Cerebellar cortex (tissue), 1 donor: ENCODE measurements around the gene ADCY2.
A peak's percentile ranks its signal among the peaks of the same experiment; 100 is the strongest.

Source experiments
- DNase-seq: peaks from one replicate; pipeline ENCODE4 v3.0.0-alpha.2; 2015; ENCODE audit warnings: low spot score

Gene ADCY2

DNA sequence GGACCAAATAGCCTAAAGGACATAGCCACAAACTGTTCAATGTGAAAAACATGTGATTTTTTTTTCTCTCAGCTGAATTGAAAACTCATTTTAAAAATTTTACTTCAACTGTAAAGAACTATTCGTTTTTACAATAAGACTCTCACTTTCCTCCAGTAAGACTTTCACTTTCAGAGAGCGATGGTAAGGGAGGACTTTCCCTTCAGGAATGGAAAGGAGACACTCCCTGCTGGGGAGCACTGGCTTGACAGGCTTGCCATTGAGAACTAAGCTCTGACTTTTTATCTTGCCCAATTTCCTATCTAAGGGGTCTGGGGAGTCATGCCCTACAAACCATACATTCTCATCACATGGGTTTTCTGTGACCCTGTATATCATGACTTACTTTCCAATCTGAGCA, 268.3 kb downstream of the ADCY2 start:
- no peak for DNase-seq

DNA sequence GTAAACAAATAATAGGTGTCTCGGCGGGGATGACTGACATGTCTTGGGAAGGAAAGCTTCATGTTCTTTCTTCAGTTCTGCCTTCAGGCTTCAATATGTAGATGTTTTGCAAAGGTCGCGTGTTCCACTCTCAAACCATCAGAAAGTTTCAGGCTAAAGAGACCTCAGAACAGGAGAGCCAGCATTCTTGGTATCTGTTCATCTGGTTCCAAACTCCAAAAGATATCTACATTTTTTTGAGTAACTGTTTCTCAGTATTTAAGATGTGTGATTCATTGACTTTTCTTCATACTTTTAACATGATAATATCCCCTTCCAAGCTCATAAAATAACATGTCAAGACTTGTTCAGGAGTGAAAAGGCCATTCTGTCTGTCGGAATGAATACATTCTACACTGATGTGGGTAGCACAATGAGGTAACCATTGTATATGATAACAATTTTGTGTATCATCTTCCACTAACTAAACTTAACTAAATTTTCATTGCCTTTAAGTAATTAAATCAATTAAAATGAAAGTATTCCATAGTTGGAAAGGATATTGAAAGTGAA, 271.4 kb downstream of the ADCY2 start:
- no peak for DNase-seq

GRCh38 chr5:7668161-7668560, 272.2 kb downstream of the ADCY2 start:
- no peak for DNase-seq

GRCh38 chr5:7668627-7669026, 272.7 kb downstream of the ADCY2 start:
- DNase-seq: no peak

DNA sequence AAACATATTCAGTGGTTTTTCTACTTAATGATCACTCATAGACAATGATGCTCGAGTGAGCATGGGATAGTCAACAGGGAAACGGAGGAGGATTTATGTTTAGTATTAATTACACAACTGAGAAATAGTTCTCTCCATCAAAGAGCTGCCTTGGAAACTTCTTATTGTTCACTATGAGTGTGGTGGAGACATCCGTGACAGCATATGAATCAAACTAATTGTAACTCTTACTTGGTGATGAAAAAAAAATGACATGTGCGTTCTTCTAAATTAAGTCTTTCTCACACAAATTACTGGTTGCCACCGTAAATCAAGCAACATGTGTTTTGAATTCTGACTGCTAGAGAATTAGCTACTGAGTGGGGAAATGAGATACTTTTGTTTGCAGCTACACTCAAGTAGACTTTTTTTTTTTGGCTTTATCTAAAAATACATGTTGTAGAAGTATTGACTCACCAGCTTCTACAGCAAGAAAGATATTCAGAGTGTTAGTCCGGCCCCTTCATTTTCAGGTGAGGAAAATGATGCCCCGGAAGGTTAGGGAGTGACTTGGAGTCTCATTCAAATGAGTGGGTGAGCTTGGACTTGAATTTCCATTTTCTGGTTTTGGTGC, 275.5 kb downstream of the ADCY2 start:
- DNase-seq: peak; percentile 8

DNA sequence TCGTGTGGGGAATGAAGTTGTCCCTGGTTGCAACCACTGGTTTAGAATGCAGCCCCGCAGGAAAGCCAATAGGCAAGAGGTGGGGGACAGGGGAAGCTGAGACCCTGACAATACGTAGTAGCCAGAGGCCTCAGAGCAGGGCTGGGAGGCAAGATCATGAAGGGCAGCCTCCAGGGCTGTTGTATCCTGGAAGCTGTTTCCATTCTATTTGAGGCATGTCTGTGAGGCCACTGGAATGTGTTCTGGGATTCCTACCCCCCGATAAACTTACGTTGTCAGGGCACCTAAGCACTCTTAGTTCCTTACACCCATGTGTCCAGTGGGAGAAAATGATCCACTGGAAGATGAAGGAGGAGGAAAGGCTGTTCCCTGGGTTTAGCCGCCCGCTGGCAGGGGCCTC, 277.7 kb downstream of the ADCY2 start:
- DNase-seq: no peak

- no peak for DNase-seq
Measured at GRCh38 chr5:7676455-7676854, 280.5 kb downstream of the ADCY2 start.

GRCh38 chr5:7678030-7678429, 282.1 kb downstream of the ADCY2 start:
- no peak for DNase-seq

- DNase-seq: no peak
Measured at GRCh38 chr5:7679663-7680062, 283.7 kb downstream of the ADCY2 start.

DNA sequence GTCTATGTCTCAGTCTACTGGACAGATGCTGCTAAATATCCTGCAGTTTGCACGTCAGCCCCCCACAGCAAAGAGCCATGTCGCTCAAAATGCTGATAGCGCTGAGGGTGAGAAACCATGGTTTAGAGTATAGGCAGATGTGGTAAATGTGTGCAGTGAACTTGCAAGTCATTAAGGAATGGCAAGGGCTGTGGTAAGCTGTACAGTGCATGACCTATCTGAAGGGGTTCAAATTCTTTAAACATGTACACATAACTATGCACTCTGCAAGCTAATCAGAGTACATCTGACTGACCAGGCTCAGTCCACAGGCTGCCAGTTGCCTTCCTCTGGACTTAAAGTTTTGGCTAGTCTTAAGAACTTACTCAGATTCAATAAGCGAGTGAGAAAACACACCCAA, 284.3 kb downstream of the ADCY2 start:
- no peak for DNase-seq

DNA sequence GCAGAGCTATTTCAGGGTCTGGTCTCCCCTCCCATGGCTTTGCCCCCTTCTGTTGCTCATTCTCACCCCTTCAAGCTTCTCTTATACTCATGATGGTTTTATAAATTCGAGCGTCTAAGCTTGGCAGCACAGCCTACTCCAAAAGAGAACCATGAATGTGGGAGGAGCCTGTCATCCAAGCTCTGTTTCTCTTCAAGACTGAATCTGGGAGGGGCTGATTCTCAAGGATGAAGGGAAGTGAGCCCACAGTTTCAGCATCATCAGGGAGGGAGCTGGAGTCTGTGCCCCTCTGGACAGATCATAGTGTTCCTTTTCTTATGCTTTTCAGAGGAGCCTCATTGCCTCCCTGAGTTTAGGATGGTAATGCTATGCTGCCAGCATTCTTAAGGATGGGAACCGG, 286.4 kb downstream of the ADCY2 start:
- DNase-seq: no peak

GRCh38 chr5:7683753-7684152, 287.8 kb downstream of the ADCY2 start:
- DNase-seq: no peak

DNA sequence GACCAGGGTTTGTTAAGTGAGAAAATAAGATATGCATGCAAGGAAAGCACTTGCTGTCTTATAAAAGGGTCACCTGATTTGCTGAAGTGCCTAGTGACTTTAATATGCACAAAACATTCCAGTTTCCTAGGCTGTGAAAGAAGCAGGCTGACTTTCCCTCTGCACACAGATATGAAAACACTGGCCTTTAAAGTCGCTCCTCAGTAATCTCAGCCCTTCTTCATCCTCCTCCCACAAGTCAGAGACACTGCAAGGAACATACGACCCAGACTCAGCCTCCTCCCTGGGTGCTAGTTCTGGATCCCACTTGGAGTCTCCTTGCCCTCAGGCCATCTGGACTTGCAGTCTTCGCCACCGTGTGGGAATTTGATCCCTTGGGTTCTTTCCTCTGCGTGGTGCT, 288.9 kb downstream of the ADCY2 start:
- no peak for DNase-seq

DNA sequence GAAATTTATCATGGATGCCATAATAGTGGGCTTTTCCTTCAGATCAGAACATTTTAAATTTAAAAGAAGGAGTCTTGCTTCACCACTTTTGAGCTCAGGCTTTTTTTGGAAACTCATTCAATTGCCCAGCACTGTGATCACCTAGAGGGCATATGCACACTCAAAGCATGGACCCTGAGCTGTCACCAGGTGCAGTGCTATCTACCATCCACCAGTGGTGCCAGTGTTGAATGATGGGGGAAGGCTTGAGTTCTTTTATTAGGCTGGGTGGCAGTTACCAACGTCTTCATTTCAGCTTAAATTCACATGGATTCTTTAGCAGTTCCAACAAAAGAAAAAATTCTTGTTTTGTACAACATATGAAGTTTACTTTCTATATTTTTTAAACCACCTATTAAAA, 290.9 kb downstream of the ADCY2 start:
- DNase-seq: no peak

DNA sequence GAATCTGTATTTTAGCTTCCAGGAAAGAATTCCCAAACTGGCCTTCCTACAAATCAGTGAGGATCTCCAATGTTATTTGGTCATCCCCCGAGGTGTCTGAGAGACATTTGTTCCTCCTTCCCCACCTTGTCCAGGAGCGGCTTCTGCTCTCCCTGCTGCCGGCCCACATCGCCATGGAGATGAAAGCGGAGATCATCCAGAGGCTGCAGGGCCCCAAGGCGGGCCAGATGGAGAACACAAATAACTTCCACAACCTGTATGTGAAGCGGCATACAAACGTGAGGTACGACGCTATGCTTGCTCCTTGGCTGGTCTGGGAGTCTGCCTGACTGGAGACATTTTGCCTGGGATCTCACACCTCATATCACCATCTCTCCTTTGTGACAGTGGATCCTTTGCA, 294.6 kb downstream of the ADCY2 start:
- no peak for DNase-seq

DNA sequence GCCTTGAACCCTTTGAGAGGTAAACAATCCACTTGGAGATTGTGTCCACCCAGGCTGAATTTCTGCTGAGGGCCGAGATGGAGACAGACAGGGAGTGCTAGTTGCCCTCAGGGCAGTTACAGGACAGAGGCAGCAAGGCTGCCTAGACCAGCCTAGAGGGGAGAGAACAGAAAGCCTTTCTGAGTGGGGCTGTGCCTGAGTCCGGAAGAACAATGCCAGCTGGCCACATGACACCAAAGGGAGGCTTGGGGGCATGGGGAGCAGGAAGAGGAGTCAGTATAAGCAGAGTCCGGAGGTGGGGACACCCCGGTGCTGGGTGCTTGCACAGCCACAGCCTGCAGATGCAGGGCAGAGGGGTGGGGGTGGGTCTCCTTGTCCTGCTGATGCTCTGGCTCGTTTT, 309.3 kb downstream of the ADCY2 start:
- DNase-seq: no peak

DNA sequence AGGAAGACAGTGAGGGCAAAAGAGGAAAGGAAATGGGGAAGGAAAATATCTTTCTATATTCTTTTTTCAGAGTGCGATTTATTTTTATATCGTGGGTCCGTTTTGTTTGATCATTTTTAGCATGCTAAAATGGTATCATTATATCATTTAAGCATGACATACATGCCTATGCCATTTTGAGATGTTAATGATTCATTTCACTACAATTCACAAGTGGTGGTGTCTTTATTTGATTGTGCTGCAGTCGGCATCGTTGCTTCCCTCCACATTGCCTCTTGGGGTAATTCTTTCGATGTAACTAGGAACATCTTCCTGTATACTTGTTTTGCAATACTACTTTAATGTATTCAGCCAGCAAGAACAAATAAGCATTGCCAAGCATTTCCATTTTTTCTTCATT, 309.8 kb downstream of the ADCY2 start:
- no peak for DNase-seq

DNA sequence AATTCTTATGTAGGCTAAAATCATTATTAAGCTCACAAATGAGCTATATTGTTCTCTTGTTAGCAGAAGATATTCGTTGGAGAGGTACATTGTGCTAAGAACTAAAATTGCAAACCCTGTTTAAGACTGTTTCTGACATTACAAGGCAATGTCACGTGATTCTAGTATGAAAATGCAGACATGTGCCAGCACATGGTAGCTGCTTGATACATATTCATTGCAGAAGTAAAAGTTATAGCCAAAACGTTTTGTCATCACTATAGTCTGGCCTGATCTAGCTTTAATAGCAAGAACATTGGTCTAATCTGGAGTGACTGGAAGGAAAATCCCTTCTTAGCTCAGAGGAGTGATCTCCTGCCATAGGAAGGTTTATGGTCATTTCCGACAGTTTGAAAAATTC, 310.3 kb downstream of the ADCY2 start:
- no peak for DNase-seq

GRCh38 chr5:7714119-7714518, 318.2 kb downstream of the ADCY2 start:
- no peak for DNase-seq

DNA sequence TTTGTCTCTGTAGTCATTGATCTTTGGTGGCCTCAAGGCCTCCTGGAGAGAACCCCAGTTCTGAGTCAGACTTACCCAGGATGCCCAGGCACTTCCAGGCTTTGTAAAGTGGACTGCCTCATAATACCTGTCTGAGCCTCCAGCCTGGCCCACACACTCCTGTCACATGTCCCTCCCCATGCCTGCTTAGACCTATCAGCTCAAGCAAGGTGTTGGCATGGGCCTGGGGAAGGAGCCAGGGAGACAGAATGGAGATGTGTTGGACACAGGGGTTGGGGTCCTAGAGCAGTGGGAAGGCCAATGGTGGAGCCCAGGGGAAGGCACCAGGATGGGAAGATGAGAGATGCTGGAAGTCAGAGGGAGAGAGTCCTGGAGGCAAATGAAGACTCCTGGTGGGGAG, 318.8 kb downstream of the ADCY2 start:
- no peak for DNase-seq

DNA sequence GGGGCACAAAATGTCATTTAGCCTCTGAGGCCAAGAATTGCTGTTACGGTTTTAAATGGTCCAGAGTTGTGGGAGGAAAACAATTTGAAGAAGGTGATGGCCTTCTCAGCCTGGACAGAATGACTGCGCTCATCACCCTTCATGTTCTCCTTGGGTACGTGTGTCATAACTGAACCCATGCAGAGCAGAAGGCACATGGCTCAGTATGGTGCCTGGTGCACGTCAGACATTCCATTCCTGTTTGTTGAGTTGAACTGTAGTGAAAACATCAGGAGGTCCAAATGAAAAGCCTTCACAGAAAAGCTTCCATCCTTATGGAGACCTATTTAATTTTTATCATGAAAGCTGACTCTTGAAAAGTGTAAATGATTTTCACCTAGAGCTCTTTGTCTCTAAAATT, 321.8 kb downstream of the ADCY2 start:
- no peak for DNase-seq

GRCh38 chr5:7728076-7728475, 332.1 kb downstream of the ADCY2 start:
- DNase-seq: no peak

DNA sequence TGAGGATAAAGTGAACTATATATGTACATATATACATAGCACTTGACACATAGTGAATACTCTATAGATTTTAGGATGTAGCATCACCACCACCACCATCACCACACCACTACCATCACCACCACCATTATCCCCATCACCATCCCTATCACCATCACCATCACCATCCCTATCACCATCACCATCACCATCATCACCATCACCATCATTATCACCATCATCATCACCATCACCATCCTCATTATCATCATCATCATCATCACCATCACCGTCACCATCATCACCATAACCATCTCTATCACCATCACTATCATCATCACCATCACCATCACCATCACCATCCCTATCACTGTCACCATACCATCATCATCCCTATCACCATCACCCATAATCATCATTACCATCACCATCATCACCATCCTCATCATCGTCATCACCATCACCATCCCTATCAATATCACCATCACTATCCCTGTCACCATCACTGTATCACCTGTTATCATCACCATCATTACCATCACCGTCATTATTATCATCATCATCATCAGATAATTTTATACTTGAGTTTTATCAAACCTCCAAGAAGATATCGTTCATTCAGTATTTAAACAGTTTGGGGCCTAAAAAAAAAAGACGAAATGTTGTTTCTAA, 345.6 kb downstream of the ADCY2 start:
- DNase-seq: no peak

GRCh38 chr5:7742241-7742656, 346.3 kb downstream of the ADCY2 start:
- DNase-seq: no peak
